Mammary epithelial cell (primary cell): Measurements from ENCODE around the gene SCGN.

ENCODE experiments used
- CTCF ChIP-seq, 2 donors: IDR thresholded peaks in 1 of 2; conservative IDR thresholded peaks in 1 of 2; 2 replicates each; pipeline ENCODE4 v1.5.1; 2011 to 2012; ENCODE audit warnings: inconsistent platforms in 2 of 2, low read length in 2 of 2, mild to moderate bottlenecking in 2 of 2, control low read depth in 1 of 2, low read depth in 1 of 2; ENCODE audit not compliant: insufficient read depth in 1 of 2; ENCODE audit errors: extremely low read depth in 1 of 2
- EZH2 ChIP-seq: IDR thresholded peaks from 2 replicates; pipeline ENCODE4 v1.6.1; 2012; ENCODE audit warnings: low read length, inconsistent platforms, borderline replicate concordance

- TF ChIP-seq CTCF (conservative IDR thresholded peaks at IDR 0.05 in 1 of 2, IDR thresholded peaks at IDR 0.05 in 1 of 2; ENCODE audit: extremely low read depth in 1 of 2, insufficient read depth in 1 of 2, low read depth in 1 of 2, low read length in 2 of 2), result no peak
- TF ChIP-seq EZH2, result no peak
These were observed 91.9 kb downstream of the SCGN start for GRCh38 chr6:25743868-25744267.
